Stimulated activated CD8-positive, alpha-beta memory T cell treated with anti-CD3 and anti-CD28 coated beads, Interleukin-7, amount 100 ng/mL, for 4 hours (primary cell): ENCODE data around the gene FASTKD1.
"Not testable (repeated sequence)": the region's sequence is repeated elsewhere in the genome, so short reads cannot be mapped to it uniquely, and the experiment has no call there.

Experiments
- DNase-seq, 2 donors: peaks; one replicate each; pipeline ENCODE4 v3.0.0-alpha.2; 2020; ENCODE audit warnings: low read depth in 2 of 2

FASTKD1 gene

GRCh38 chr2:169571571-169571970 lies 2.1 kb downstream of the FASTKD1 start:
- DNase-seq, result no peak

GRCh38 chr2:169570752-169571151 lies 2.9 kb downstream of the FASTKD1 start:
- DNase-seq, result not testable (repeated sequence)

- no peak for DNase-seq
Measured at GRCh38 chr2:169569948-169570347, 3.7 kb downstream of the FASTKD1 start.

DNA sequence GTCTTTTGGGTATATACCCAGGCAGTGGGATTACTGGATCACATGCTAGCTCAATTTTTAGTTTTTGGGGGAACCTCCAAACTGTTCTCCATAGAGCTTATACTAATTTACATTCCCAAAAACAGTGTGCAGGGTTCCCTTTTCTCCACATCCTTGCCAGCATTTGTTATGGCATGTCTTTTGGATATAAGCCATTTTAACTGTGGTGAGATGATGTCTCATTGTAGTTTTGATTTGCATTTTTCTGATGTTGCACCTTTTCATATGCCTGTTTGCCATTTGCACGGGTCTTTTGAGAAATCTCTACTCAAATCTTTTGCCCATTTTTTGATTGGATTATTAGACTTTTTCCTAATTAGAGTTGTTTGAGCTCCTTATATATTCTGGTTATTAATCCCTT lies 8.0 kb downstream of the FASTKD1 start:
- no peak for DNase-seq

DNA sequence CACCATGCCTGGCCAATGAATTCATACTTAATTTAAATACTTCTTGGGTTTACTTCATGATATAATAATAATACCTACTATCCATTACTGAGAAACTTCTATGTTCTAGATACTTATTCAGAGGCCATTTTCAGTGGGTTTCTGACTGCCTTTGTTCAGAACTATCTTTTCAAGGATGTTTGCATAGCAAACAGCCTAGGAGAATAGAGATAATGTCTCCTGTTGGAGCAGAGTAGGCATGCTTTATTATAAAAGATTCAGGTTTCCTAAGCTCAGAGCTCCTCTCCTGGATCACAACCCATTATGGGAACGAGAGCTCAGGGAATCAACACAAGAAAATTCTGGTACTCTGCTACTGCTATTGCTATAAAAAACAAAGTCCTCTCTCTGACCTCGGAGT lies 11.1 kb downstream of the FASTKD1 start:
- DNase-seq, result no peak

DNA sequence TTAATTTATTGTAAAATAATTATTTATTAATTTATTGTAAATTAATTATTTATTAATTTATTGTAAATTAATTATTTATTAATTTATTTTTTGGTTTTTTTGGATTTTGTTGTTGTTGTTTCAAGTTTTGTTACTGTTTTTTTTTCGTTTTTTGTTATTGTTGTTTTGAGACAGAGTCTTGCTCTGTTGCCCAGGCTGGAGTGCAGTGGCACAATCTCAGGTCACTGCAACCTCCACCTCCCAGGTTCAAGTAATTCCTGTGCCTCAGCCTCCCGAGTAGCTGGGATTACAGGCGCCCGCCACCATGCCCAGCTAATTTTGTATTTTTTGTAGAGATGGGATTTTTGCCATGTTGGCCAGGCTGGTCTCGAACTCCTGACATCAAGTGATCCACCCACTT lies 11.6 kb downstream of the FASTKD1 start:
- not testable (repeated sequence) for DNase-seq

GRCh38 chr2:169561364-169561763 lies 12.3 kb downstream of the FASTKD1 start:
- DNase-seq, result no peak

GRCh38 chr2:169546756-169547155 lies 26.9 kb downstream of the FASTKD1 start:
- no peak for DNase-seq

DNA sequence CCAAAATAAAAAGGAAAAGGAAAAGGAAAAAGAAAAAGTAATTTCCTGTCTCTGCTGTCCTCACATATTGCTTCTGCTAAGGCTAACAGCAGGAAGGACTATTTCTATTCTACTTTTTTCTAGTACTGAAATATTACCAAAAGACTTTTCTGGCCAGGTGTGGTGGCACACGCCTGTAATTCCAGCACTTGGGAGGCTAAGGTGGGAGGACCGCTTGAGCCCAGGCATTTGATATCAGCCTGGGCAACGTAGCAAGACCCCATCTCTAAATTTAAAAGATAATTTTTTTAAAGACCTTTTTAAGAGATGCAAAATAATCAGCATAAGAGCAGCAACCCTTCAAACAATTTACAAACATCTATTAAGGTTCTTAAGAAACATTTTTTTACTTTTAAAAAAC lies 31.2 kb downstream of the FASTKD1 start:
- no peak for DNase-seq

DNA sequence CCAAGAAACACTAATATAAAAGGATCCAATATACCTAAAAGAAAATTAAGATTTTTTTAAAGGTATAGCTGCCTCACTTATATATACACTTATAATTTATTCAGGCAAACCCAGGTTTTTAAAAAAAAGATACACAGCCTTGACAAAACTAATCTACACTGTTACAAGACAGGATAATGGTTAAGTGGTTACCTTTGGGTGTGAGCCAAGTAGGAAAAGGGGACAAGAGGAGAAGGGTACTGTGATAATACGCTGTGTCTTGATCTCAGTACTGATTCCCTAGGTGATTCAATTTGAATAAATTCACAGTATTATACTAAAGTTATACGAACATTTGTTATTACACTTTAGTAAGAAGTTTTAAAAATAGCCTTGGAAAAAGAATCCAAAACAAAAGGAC lies 33.5 kb downstream of the FASTKD1 start:
- DNase-seq, result no peak

DNA sequence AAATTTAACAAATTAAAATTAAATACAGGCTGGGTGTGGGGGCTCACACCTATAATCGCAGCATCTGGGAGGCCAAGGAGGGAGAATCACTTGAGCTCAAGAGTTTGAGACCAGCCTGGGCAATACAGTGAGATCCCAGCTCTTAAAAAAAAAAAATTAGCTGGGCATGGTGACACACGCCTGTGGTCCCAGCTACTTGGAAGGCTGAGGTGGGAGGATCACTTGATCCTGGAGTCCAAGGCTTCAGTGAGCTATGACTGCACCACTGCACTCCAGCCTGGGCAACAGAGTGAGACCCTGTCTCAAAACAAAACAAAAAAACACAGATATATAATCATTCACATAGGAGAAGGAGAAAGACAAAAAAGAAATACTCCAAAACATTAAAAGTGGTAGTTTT lies 34.2 kb downstream of the FASTKD1 start:
- not testable (repeated sequence) for DNase-seq

- peak; percentile 46 to 48 for DNase-seq
Measured at GRCh38 chr2:169528271-169528701, 45.4 kb downstream of the FASTKD1 start.

DNA sequence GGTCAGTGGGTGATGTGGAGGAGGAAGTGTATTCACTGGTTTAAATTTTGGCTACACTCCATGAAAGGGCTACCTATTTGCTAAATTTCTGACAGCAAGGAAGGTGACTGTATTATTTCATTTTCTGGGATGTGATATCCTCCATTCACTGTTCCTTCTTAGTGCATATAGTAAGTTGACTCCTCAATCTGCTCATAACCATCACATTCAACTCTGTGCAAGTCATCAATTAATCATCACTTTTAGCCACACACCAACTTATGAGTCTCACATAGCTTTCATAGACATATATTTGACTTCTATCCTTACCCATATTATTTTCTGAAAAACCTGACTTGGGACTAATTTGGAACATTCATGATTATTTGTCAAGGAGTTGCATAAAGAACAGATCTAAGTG lies 47.2 kb downstream of the FASTKD1 start:
- no peak for DNase-seq

DNA sequence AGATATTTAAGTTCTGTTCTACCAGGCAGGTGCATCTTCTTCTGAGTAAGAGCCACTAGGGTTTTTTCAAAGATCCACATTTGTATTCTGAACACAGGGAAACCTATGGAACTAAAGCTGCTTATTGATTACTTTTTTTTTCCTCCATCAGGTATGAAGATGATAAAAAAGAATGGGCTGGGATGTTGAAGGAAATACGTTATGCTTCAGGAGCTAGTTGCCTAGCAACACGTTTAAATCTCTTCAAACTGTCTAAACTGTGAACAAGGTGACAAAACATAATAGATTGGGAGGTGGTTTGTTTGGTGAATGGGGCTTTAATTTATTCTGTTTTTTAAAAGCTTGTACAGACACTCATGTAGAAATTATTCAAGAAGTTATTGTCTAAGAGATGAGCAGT lies 48.2 kb downstream of the FASTKD1 start:
- DNase-seq, result no peak

- DNase-seq, result no peak
Measured at GRCh38 chr2:169523681-169524080, 50.0 kb downstream of the FASTKD1 start.

GRCh38 chr2:169520896-169521295 lies 52.8 kb downstream of the FASTKD1 start:
- no peak for DNase-seq

- DNase-seq, result not testable (repeated sequence)
Measured at GRCh38 chr2:169516488-169516995, 57.1 kb downstream of the FASTKD1 start.

DNA sequence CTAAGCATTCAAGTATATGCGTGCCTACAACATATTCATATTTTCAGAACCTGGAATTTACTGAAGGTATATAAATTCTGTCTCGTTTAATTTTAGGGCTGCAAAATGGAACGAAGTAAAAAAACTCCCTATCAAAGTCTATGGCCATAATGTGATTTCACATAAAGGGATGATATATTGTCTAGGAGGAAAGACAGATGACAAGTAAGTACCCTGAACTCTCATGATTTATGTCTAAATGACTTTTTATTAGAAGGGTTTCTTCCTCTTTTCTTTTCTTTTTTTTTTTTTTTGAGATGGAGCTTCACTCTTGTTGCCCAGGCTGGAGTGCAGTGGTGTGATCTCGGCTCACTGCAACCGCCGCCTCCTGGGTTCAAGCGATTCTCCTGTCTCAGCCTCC lies 58.9 kb downstream of the FASTKD1 start:
- not testable (repeated sequence) for DNase-seq

DNA sequence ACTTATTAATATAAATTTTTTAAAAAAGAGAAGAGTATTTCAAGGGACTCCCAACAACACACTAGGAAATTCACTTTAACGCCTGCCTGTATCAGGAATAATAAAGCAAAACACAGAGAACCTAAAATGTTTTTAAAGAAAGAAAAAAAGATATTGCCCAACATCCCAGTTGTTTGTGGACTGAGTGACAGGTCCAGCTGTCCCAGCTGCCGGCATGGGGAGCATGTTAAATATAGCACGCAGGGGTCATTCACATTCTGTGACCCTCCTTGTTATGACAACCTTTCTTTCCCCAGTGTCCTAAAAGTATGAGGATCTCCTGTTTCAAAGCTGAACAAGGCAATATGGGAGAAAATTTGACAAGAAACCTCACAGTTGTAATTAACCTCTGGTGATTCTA lies 59.7 kb downstream of the FASTKD1 start:
- no peak for DNase-seq

DNA sequence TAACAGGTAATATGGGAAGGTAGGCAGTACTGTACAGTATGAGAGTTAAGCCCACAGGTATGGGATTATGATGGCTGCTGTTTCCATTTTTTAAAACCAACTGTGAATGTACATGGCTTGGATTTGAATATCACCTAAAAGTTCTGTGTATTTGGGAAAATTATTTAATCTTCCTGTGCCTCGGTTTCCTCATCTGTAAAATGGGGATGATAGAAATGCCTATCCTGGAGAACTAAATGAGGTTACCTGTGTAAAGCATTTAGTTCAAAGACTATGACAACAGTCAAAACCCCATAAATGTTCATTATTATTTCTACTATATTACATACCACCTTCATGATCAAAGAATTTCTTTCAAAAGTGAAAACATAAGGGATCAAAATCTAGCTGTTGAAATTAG lies 60.6 kb downstream of the FASTKD1 start:
- DNase-seq, result no peak

DNA sequence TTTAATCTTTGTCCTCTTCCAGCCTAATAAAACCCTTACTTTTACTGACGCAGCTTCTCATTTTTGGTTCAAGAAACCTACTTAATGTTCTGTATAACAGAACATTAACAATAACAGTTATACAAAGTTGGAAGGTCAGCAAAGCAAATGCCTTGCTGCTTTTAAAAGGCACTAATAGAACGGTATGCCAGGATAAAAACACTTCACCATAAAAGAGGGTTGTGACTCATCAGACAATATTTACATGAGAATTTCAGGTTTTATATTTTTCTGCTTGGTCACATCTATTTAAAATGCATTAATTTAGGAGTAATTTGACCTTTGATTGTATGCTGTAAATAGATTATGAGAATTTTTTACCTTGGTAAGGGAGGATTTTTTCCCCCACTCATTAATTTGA lies 61.1 kb downstream of the FASTKD1 start:
- DNase-seq, result no peak

- no peak for DNase-seq
Measured at GRCh38 chr2:169511818-169512217, 61.8 kb downstream of the FASTKD1 start.

- DNase-seq, result no peak
Measured at GRCh38 chr2:169510496-169510895, 63.2 kb downstream of the FASTKD1 start.

GRCh38 chr2:169509955-169510354 lies 63.7 kb downstream of the FASTKD1 start:
- DNase-seq, result no peak
